H9 (cell line): ENCODE data around the gene L3MBTL4. TPM values are rescaled to one million over a fixed set of nuclear protein-coding genes. Genes with fewer than 3 reads are reported as not detected.

ENCODE experiments used
- DNase-seq: peaks from one replicate; pipeline ENCODE4 v3.0.0-alpha.2; 2017
- H2AFZ ChIP-seq: one replicate; pipeline ENCODE4 v1.6.1; 2013; ENCODE audit warnings: mild to moderate bottlenecking, low read length, control low read depth, moderate library complexity
- H2AK5ac ChIP-seq: 2 replicates; pipeline ENCODE4 v1.6.1; 2013; ENCODE audit warnings: low read length, control low read depth, mixed read lengths; ENCODE audit not compliant: insufficient read length
- H2BK120ac ChIP-seq: one replicate; pipeline ENCODE4 v1.6.1; 2013; ENCODE audit warnings: low read depth, mild to moderate bottlenecking, low read length, control low read depth, inconsistent platforms; ENCODE audit not compliant: poor library complexity, severe bottlenecking
- H2BK12ac ChIP-seq: 2 replicates; pipeline ENCODE4 v1.6.1; 2013; ENCODE audit warnings: low read length, control low read depth, mixed read lengths, low read depth; ENCODE audit not compliant: insufficient read length
- H2BK15ac ChIP-seq: 2 replicates; pipeline ENCODE4 v1.6.1; 2013; ENCODE audit warnings: low read depth, low read length, control low read depth
- H2BK20ac ChIP-seq: one replicate; pipeline ENCODE4 v1.6.1; 2013; ENCODE audit warnings: low read depth, mild to moderate bottlenecking, low read length, control low read depth, inconsistent platforms; ENCODE audit not compliant: poor library complexity, severe bottlenecking
- H2BK5ac ChIP-seq: 2 replicates; pipeline ENCODE4 v1.6.1; 2013; ENCODE audit warnings: low read length, control low read depth, mixed read lengths; ENCODE audit not compliant: insufficient read length
- H3K14ac ChIP-seq: 2 replicates; pipeline ENCODE4 v1.6.1; 2013; ENCODE audit warnings: low read length, control low read depth; ENCODE audit not compliant: insufficient read depth
- H3K18ac ChIP-seq: 2 replicates; pipeline ENCODE4 v1.6.1; 2013; ENCODE audit warnings: low read depth, mild to moderate bottlenecking, mixed read lengths, low read length, control low read depth; ENCODE audit not compliant: insufficient read length
- H3K23ac ChIP-seq: 2 replicates; pipeline ENCODE4 v1.6.1; 2013; ENCODE audit warnings: low read length, control low read depth, mixed read lengths, low read depth; ENCODE audit not compliant: insufficient read length
- H3K23me2 ChIP-seq: 2 replicates; pipeline ENCODE4 v1.6.1; 2013; ENCODE audit warnings: low read depth, mild to moderate bottlenecking, mixed read lengths, low read length, control low read depth; ENCODE audit not compliant: insufficient read length, poor library complexity, severe bottlenecking
- H3K27ac ChIP-seq: 2 replicates; pipeline ENCODE4 v1.5.1; 2013; ENCODE audit warnings: low read length, control low read depth, mixed read lengths, low read depth; ENCODE audit not compliant: insufficient read length
- H3K27me3 ChIP-seq: 2 replicates; pipeline ENCODE4 v1.6.1; 2013; ENCODE audit warnings: low read length, control low read depth, inconsistent platforms; ENCODE audit not compliant: insufficient read depth
- H3K4ac ChIP-seq: 2 replicates; pipeline ENCODE4 v1.6.1; 2013; ENCODE audit warnings: low read depth, mild to moderate bottlenecking, control low read depth, inconsistent platforms, low read length, moderate library complexity
- H3K4me1 ChIP-seq: 2 replicates; pipeline ENCODE4 v1.6.1; 2013; ENCODE audit warnings: low read length, control low read depth, inconsistent platforms; ENCODE audit not compliant: insufficient read depth
- H3K4me2 ChIP-seq: 2 replicates; pipeline ENCODE4 v1.6.1; 2013; ENCODE audit warnings: low read length, control low read depth, mixed read lengths; ENCODE audit not compliant: insufficient read length, insufficient read depth
- H3K56ac ChIP-seq: 2 replicates; pipeline ENCODE4 v1.6.1; 2013; ENCODE audit warnings: low read depth, mild to moderate bottlenecking, mixed read lengths, low read length, control low read depth; ENCODE audit not compliant: insufficient read length
- H3K79me1 ChIP-seq: 2 replicates; pipeline ENCODE4 v1.6.1; 2013; ENCODE audit warnings: low read depth, mild to moderate bottlenecking, moderate library complexity, low read length, control low read depth, inconsistent platforms; ENCODE audit not compliant: insufficient read depth, poor library complexity, severe bottlenecking
- H3K79me2 ChIP-seq: 2 replicates; pipeline ENCODE4 v1.6.1; 2013; ENCODE audit warnings: low read length, control low read depth, inconsistent platforms; ENCODE audit not compliant: insufficient read depth
- H3K9ac ChIP-seq: 2 replicates; pipeline ENCODE4 v1.6.1; 2013; ENCODE audit warnings: low read length, control low read depth, mixed read lengths; ENCODE audit not compliant: insufficient read length; ENCODE audit errors: extremely low read depth
- H3K9me3 ChIP-seq: one replicate; pipeline ENCODE4 v1.6.1; 2013; ENCODE audit warnings: low read depth, low read length, inconsistent platforms; ENCODE audit not compliant: control insufficient read depth
- H3T11ph ChIP-seq: one replicate; pipeline ENCODE4 v1.6.1; 2013; ENCODE audit warnings: mild to moderate bottlenecking, low read length, control low read depth, inconsistent platforms
- H4K20me1 ChIP-seq: one replicate; pipeline ENCODE4 v1.6.1; 2013; ENCODE audit not compliant: control insufficient read depth, insufficient read length, insufficient read depth
- H4K5ac ChIP-seq: 2 replicates; pipeline ENCODE4 v1.6.1; 2013; ENCODE audit warnings: low read depth, mild to moderate bottlenecking, mixed read lengths, low read length, control low read depth; ENCODE audit not compliant: insufficient read length
- H4K8ac ChIP-seq: replicated peaks from 2 replicates; pipeline ENCODE4 v1.6.1; 2013; ENCODE audit warnings: low read length, control low read depth, mixed read lengths, low read depth; ENCODE audit not compliant: insufficient read length
- H4K91ac ChIP-seq: 2 replicates; pipeline ENCODE4 v1.6.1; 2013; ENCODE audit warnings: low read depth, mild to moderate bottlenecking, moderate library complexity, mixed read lengths, low read length, control low read depth; ENCODE audit not compliant: insufficient read length
- H3K27ac Mint-ChIP-seq, 3 experiments: 2 replicates in 2 of 3; 3 replicates in 1 of 3; pipeline ENCODE4 v1.8.0; 2020 to 2021; ENCODE audit warnings: mixed read lengths in 3 of 3, mild to moderate bottlenecking in 1 of 3, moderate library complexity in 1 of 3
- H3K27me3 Mint-ChIP-seq: 2 replicates; pipeline ENCODE4 v1.8.0; 2021; ENCODE audit warnings: low read depth, mild to moderate bottlenecking, moderate library complexity, mixed read lengths
- H3K36me3 Mint-ChIP-seq, 3 experiments: 2 replicates in 2 of 3; 3 replicates in 1 of 3; pipeline ENCODE4 v1.8.0; 2020 to 2021; ENCODE audit warnings: low read depth in 3 of 3, mixed read lengths in 3 of 3; ENCODE audit not compliant: insufficient read depth in 1 of 3
- H3K4me1 Mint-ChIP-seq, 2 experiments: 2 replicates each; pipeline ENCODE4 v1.8.0; 2020; ENCODE audit warnings: mixed read lengths in 2 of 2
- H3K4me3 Mint-ChIP-seq, 2 experiments: 2 replicates in 1 of 2; 3 replicates in 1 of 2; pipeline ENCODE4 v1.8.0; 2020 to 2021; ENCODE audit warnings: mild to moderate bottlenecking in 2 of 2, mixed read lengths in 2 of 2, moderate library complexity in 1 of 2
- H3K9me3 Mint-ChIP-seq, 2 experiments: 2 replicates in 1 of 2; 3 replicates in 1 of 2; pipeline ENCODE4 v1.8.0; 2020; ENCODE audit warnings: mild to moderate bottlenecking in 2 of 2, mixed read lengths in 2 of 2, moderate library complexity in 1 of 2
- CTCF ChIP-seq: fragments of 200-600 bp; sonication (generic); conservative IDR thresholded peaks from 3 replicates; pipeline ENCODE4 v1.8.0; 2021; ENCODE audit warnings: antibody characterized with exemption, mild to moderate bottlenecking
- WGBS: extraction: QIAGEN DNeasy Blood & Tissue Kit; methylation state at CpG from one replicate; pipeline ENCODE4 v1.1.7; 2013; ENCODE audit warnings: missing lambda C conversion rate, low lambda C conversion rate, mixed read lengths; ENCODE audit not compliant: insufficient read length; ENCODE audit errors: extremely low coverage; 5-methylcytosine and 5-hydroxymethylcytosine counted together
- total RNA-seq: library from RNA; stranded (reverse); gene quantifications from 2 replicates; pipeline ENCODE4 v1.2.1, GENCODE V29; 2021

L3MBTL4 gene
- total RNA-seq, 1 experiment from 2014 or later = 1.9 TPM

GRCh38 chr18:5914951-5915350 lies 499.8 kb downstream of the L3MBTL4 start:
- Histone ChIP-seq H2BK12ac (no peak overlapping the region), H4K5ac (no peak overlapping the region), H4K8ac (no peak overlapping the region), H3K18ac (no peak overlapping the region), H3K79me2 (no peaks in the 10 kb centered on the region), H4K20me1 (no peaks in the 10 kb centered on the region), H3K27ac (no peak overlapping the region), H3K56ac (no peak overlapping the region), H3K27me3 (no peaks in the 10 kb centered on the region), H3K79me1 (no peaks in the 10 kb centered on the region), H3K23ac (no peak overlapping the region), H3K4me2 (no peak overlapping the region), H3K14ac (no peak overlapping the region), H2BK20ac (no peak overlapping the region), H3K4ac (no peak overlapping the region), H3K9ac (no peak overlapping the region), H2BK120ac (no peak overlapping the region), H3K9me3 (no peaks in the 10 kb centered on the region), H2AFZ (no peak overlapping the region), H2AK5ac (no peak overlapping the region), H3K4me1 (peaks cover 2% of the 10 kb centered on the region; the same call in 1 of the 2 replicates), H3T11ph (no peak overlapping the region), H2BK5ac (no peak overlapping the region), H2BK15ac (no peak overlapping the region), H4K91ac (no peak overlapping the region), H3K23me2 (no peaks in the 10 kb centered on the region)
- H3K9me3 Mint-ChIP-seq = no peaks in the 10 kb centered on the region
- H3K4me3 Mint-ChIP-seq = no peak overlapping the region
- TF ChIP-seq CTCF = no peak
- H3K27ac Mint-ChIP-seq = no peak overlapping the region
- DNase-seq = no peak
- no peaks in the 10 kb centered on the region for H3K27me3 Mint-ChIP-seq
- no CpG with 5 or more reads among the region's 5 CpGs for WGBS
- H3K36me3 Mint-ChIP-seq = peaks cover 0 to 4% (median 0%) of the 10 kb centered on the region in 3 experiments; a peak in 2 of 7 replicates
- peaks cover 15 to 29% of the 10 kb centered on the region in 2 experiments for H3K4me1 Mint-ChIP-seq
